HCT116 (cell line): ENCODE results near the gene AHI1. TPM values are rescaled to one million over a fixed set of nuclear protein-coding genes. Genes with fewer than 3 reads are reported as not detected.

Experiments
- ATAC-seq: fragments of 200-7000 bp; cut with Tn5 transposase; 2 replicates; pipeline ENCODE4 v1.9.1; 2020; ENCODE audit warnings: mild to moderate bottlenecking, moderate library complexity
- BruUV-seq: library from RNA; stranded (reverse); fragments of 400-500 nt; replicated peaks from 2 replicates; lab custom pipeline; 2021; lab: Mats Ljungman, UMichigan
- CTCF ChIA-PET: fragments of 300-600 bp; sonication (Branson Sonifier 250); formaldehyde crosslinking; loops from one replicate; lab custom pipeline; 2021; ENCODE audit warnings: antibody characterized with exemption; lab: Charles Lee
- POLR2A ChIA-PET: fragments of 300-600, 350-600 bp; sonication (Branson Sonifier 250); formaldehyde crosslinking; loops from one replicate; lab custom pipeline; 2021; ENCODE audit warnings: antibody characterized with exemption; lab: Charles Lee
- RAD21 ChIA-PET, 2 experiments: fragments of 300-600 bp; sonication (Branson Sonifier 250); formaldehyde crosslinking; loops; one replicate each; lab custom pipeline; 2023; ENCODE audit warnings: low total read pairs in 2 of 2; ENCODE audit not compliant: uncharacterized antibody in 2 of 2, unreplicated experiment in 2 of 2, low non-redundant PET in 1 of 2; lab: Charles Lee
- DNase-seq: peaks from one replicate; pipeline ENCODE4 v3.0.0-alpha.2; 2010; ENCODE audit warnings: low read depth, low spot score
- H2AFZ ChIP-seq: fragments of 200-600 bp; shearing (Covaris generic), sonication (generic); 2 replicates; pipeline ENCODE4 v1.6.1; 2017; ENCODE audit warnings: low read depth, mixed run types, mixed read lengths, antibody characterized with exemption, low read length; ENCODE audit not compliant: poor library complexity, severe bottlenecking
- H3K27ac ChIP-seq: 2 replicates; pipeline ENCODE4 v1.5.1; 2012; ENCODE audit warnings: low read depth, low read length
- H3K27me3 ChIP-seq: fragments of 200-600 bp; sonication (generic); 2 replicates; pipeline ENCODE4 v1.6.1; 2016; ENCODE audit warnings: mixed run types, low read length, mixed read lengths; ENCODE audit not compliant: insufficient read depth
- H3K36me3 ChIP-seq, 2 experiments: fragments of 200-500 bp in 1 of 2; fragments of 200-600 bp in 1 of 2; sonication (Bioruptor generic) in 1 of 2; sonication (generic) in 1 of 2; 2 replicates each; pipeline versions ENCODE4 v1.5.1 to v1.6.1; 2014 to 2016; ENCODE audit warnings: low read length in 2 of 2, inconsistent platforms in 1 of 2, mixed read lengths in 1 of 2, mixed run types in 1 of 2; ENCODE audit not compliant: insufficient read depth in 2 of 2, control insufficient read depth in 1 of 2
- H3K4me1 ChIP-seq, 2 experiments: fragments of 200-600 bp in 1 of 2; sonication (generic) in 1 of 2; 2 replicates each; pipeline versions ENCODE4 v1.5.1 to v1.6.1; 2012 to 2017; ENCODE audit warnings: low read length in 2 of 2, inconsistent platforms in 1 of 2, mild to moderate bottlenecking in 1 of 2, mixed read lengths in 1 of 2, mixed run types in 1 of 2, moderate library complexity in 1 of 2; ENCODE audit not compliant: insufficient read depth in 2 of 2, control insufficient read depth in 1 of 2
- H3K4me2 ChIP-seq: fragments of 200-600 bp; sonication (generic); 2 replicates; pipeline ENCODE4 v1.6.1; 2017; ENCODE audit warnings: mixed run types, low read length, mixed read lengths
- H3K4me3 ChIP-seq, 2 experiments: fragments of 200-600 bp in 1 of 2; sonication (generic) in 1 of 2; replicated peaks in 1 of 2; 2 replicates each; pipeline ENCODE4 v1.5.1; 2011 to 2016; ENCODE audit warnings: low read length in 2 of 2, control low read depth in 1 of 2, low read depth in 1 of 2, mild to moderate bottlenecking in 1 of 2, mixed read lengths in 1 of 2, mixed run types in 1 of 2
- H3K79me2 ChIP-seq: fragments of 200-600 bp; sonication (generic); 2 replicates; pipeline ENCODE4 v1.6.1; 2017; ENCODE audit warnings: mild to moderate bottlenecking, mixed run types, low read length, moderate library complexity, mixed read lengths; ENCODE audit not compliant: insufficient read depth
- H3K9ac ChIP-seq: fragments of 200-600 bp; sonication (generic); 2 replicates; pipeline ENCODE4 v1.6.1; 2016; ENCODE audit warnings: low read length, mixed read lengths
- H3K9me2 ChIP-seq: fragments of 200-600 bp; sonication (generic), shearing (Covaris generic); 2 replicates; pipeline ENCODE4 v1.6.1; 2017; ENCODE audit warnings: mixed run types, mild to moderate bottlenecking, moderate library complexity; ENCODE audit not compliant: insufficient read depth
- H3K9me3 ChIP-seq, 2 experiments: fragments of 200-500 bp in 1 of 2; fragments of 200-600 bp in 1 of 2; sonication (Bioruptor generic) in 1 of 2; sonication (generic) in 1 of 2; 2 replicates each; pipeline ENCODE4 v1.6.1; 2014 to 2017; ENCODE audit warnings: low read length in 2 of 2, mixed read lengths in 2 of 2, inconsistent platforms in 1 of 2, low read depth in 1 of 2, mild to moderate bottlenecking in 1 of 2, mixed run types in 1 of 2, moderate library complexity in 1 of 2; ENCODE audit not compliant: control insufficient read depth in 1 of 2, insufficient read depth in 1 of 2
- H4K20me1 ChIP-seq: fragments of 200-600 bp; sonication (generic), shearing (Covaris generic); 2 replicates; pipeline ENCODE4 v1.6.1; 2017; ENCODE audit warnings: mixed run types, mild to moderate bottlenecking, moderate library complexity; ENCODE audit not compliant: insufficient read depth
- CBX3 ChIP-seq: IDR thresholded peaks from 2 replicates; pipeline ENCODE4 v1.6.1; 2012; ENCODE audit warnings: low read depth
- CEBPB ChIP-seq: IDR thresholded peaks from 2 replicates; pipeline ENCODE4 v1.6.1; 2012; ENCODE audit warnings: low read depth
- EGR1 ChIP-seq: IDR thresholded peaks from 2 replicates; pipeline ENCODE4 v1.6.1; 2012; ENCODE audit warnings: low read depth
- EZH2phosphoT487 ChIP-seq: fragments of 200-600 bp; IDR thresholded peaks from 2 replicates; pipeline ENCODE4 v1.6.1; 2018; ENCODE audit warnings: antibody characterized with exemption, borderline replicate concordance
- FOSL1 ChIP-seq: IDR thresholded peaks from 2 replicates; pipeline ENCODE4 v1.6.1; 2012; ENCODE audit warnings: low read depth
- MAX ChIP-seq: IDR thresholded peaks from 2 replicates; pipeline ENCODE4 v1.6.1; 2012
- POLR2A ChIP-seq: IDR thresholded peaks from 2 replicates; pipeline ENCODE4 v1.7.0; 2011; ENCODE audit warnings: borderline replicate concordance; ENCODE audit not compliant: insufficient read depth, insufficient read length; ENCODE audit errors: extremely low read depth
- POLR2AphosphoS5 ChIP-seq: IDR thresholded peaks from 2 replicates; pipeline ENCODE4 v1.6.1; 2011; ENCODE audit warnings: mild to moderate bottlenecking, low read depth, low read length, moderate library complexity
- RAD21 ChIP-seq: IDR thresholded peaks from 2 replicates; pipeline ENCODE4 v1.6.1; 2012; ENCODE audit warnings: low read depth, mild to moderate bottlenecking
- SIN3A ChIP-seq: IDR thresholded peaks from 2 replicates; pipeline ENCODE4 v1.6.1; 2012; ENCODE audit warnings: low read depth
- SP1 ChIP-seq: IDR thresholded peaks from 2 replicates; pipeline ENCODE4 v1.6.1; 2012; ENCODE audit warnings: low read depth
- SRF ChIP-seq: IDR thresholded peaks from 2 replicates; pipeline ENCODE4 v1.6.1; 2012; ENCODE audit warnings: low read depth
- TCF7L2 ChIP-seq: IDR thresholded peaks from 2 replicates; pipeline ENCODE4 v1.7.0; 2011; ENCODE audit warnings: borderline replicate concordance, inconsistent platforms; ENCODE audit not compliant: insufficient read depth, insufficient read length; ENCODE audit errors: extremely low read depth
- YY1 ChIP-seq: IDR thresholded peaks from 2 replicates; pipeline ENCODE4 v1.6.1; 2011; ENCODE audit warnings: low read length, low read depth, moderate library complexity, mild to moderate bottlenecking; ENCODE audit not compliant: insufficient replicate concordance; ENCODE audit errors: extremely low read depth
- ZBTB33 ChIP-seq: IDR thresholded peaks from 2 replicates; pipeline ENCODE4 v1.6.1; 2011; ENCODE audit warnings: mild to moderate bottlenecking, low read length, moderate library complexity; ENCODE audit not compliant: insufficient replicate concordance; ENCODE audit errors: extremely low read depth
- ZNF274 ChIP-seq: fragments of 200-500 bp; sonication (Bioruptor generic); IDR thresholded peaks from 2 replicates; pipeline ENCODE4 v1.6.1; 2014; ENCODE audit warnings: mild to moderate bottlenecking, low read depth, low read length, inconsistent platforms
- intact Hi-C: fragments of 100-400 bp; cut with micrococcal nuclease; formaldehyde crosslinking; loops from 2 replicates; pipeline ENCODE4 v1.10.0; 2022
- total RNA-seq: library from RNA; stranded (reverse); gene quantifications from one replicate; pipeline ENCODE4 v1.2.1, GENCODE V29; 2021; ENCODE audit not compliant: unreplicated experiment

Gene AHI1
- total RNA-seq, 1 experiment from 2014 or later: 29.6 TPM

- DNase-seq (no peak), ATAC-seq (no peak)
- ChIA-PET CTCF (interaction anchor here (2.0 kb wide), 1 partner anchor 721 kb away, joined by 11 read pairs; no protein-coding TSS in a partner anchor), POLR2A (no interaction called here), RAD21 (no interaction called here)
- Histone ChIP-seq H4K20me1 (no peaks in the 10 kb centered on the region), H3K27ac (no peak overlapping the region), H3K4me3 (no peak overlapping the region), H2AFZ (no peak overlapping the region), H3K4me2 (no peak overlapping the region), H3K36me3 (no peaks in the 10 kb centered on the region), H3K27me3 (no peaks in the 10 kb centered on the region), H3K9me3 (no peaks in the 10 kb centered on the region), H3K4me1 (no peaks in the 10 kb centered on the region), H3K9ac (no peak overlapping the region), H3K9me2 (no peaks in the 10 kb centered on the region), H3K79me2 (no peaks in the 10 kb centered on the region)
- BruUV-seq: no TSS peak
- TF ChIP-seq EGR1 (no peak), RAD21 (no peak), SRF (no peak), SP1 (no peak), CBX3 (no peak), POLR2A (no peak), FOSL1 (no peak), EZH2phosphoT487 (no peak), SIN3A (no peak), ZBTB33 (no peak), YY1 (no peak), TCF7L2 (no peak), CEBPB (no peak), MAX (no peak), POLR2AphosphoS5 (no peak), ZNF274 (no peak)
- intact Hi-C loops: loop anchor here (1.0 kb wide), 2 partner anchors 721 to 812 kb away; no protein-coding TSS in a partner anchor
Observed at GRCh38 chr6:135505648-135506047, 8.1 kb upstream of the AHI1 start.
